GM20431 (cell line): ENCODE results near the gene CEP350.
"Not testable (repeated sequence)": the region's sequence is repeated elsewhere in the genome, so short reads cannot be mapped to it uniquely, and the experiment has no call there.

Experiments used
- in situ Hi-C: fragments of 300-500 bp; cut with MseI, MboI; formaldehyde crosslinking; loops from one replicate; pipeline ENCODE4 v1.15.0; 2020; ENCODE audit warnings: low sequenced_read_pairs; ENCODE audit not compliant: unreplicated experiment

CEP350 gene

GRCh38 chr1:179976970-179977651, 22.5 kb downstream of the CEP350 start:
- in situ Hi-C loops: no loop called here

- in situ Hi-C loops: no loop called here
Observed at GRCh38 chr1:179978199-179979079, 23.8 kb downstream of the CEP350 start.

- in situ Hi-C loops: no loop called here
Observed at GRCh38 chr1:179984101-179984500, 29.5 kb downstream of the CEP350 start.

DNA sequence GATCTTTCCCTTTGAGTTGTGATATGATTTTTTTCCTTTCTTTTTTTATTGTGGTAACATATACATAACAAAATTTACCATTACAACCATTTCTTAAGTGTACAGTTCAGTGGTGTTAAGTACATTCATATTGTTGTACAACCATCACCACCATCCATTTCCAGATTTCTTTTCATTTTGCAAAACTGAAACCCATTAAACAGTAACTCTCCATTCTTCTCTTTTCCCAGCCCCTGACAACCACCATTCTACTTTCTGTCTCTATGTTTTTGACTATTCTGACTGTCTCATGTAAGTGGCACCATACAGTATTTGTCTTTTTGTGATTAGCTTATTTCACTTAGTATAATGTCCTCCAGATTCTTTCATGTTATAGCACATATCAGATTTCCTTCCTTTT, 30.3 kb downstream of the CEP350 start:
- in situ Hi-C loops: no loop called here

- in situ Hi-C loops: no loop called here
Observed at GRCh38 chr1:179990847-179991246, 36.2 kb downstream of the CEP350 start.

- in situ Hi-C loops: no loop called here
Observed at GRCh38 chr1:179995576-179995975, 41.0 kb downstream of the CEP350 start.

DNA sequence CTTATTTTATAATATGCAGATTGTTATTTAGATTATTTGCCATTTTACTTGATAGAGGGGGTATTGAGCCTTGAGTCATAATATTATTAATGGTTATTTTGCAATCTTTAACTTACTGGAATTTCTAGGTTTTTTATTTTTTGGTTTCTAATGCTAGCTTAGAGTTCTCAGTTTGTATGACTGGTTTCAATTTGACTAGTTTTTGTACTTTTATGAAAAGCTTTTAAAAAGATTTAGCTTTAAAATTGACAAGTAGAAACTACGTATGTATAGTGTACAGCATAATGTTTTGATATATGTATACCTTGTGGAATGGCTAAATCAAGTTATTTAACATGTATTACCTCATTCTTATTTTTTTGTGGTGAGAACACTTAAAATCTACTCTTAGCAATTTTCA, 41.5 kb downstream of the CEP350 start:
- in situ Hi-C loops: no loop called here

GRCh38 chr1:180000575-180000974, 46.0 kb downstream of the CEP350 start:
- in situ Hi-C loops: no loop called here

DNA sequence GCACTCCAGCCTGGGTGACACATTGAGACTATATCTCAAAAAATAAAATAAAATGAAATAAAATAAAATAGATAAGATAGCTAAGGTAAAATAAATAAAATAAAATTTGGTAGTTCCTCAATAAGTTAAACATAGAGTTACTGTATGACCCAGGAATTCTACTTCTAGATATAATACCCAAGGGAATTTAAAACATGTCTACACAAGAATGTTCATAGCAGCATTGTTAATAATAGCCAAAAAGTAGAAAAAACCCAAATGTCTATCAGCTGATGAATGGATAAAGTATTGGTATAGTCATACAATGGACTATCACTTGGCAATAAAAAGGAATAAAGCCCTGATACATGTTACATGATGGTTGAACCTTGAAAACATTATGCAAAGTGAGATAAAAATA, 47.8 kb downstream of the CEP350 start:
- in situ Hi-C loops: no loop called here

DNA sequence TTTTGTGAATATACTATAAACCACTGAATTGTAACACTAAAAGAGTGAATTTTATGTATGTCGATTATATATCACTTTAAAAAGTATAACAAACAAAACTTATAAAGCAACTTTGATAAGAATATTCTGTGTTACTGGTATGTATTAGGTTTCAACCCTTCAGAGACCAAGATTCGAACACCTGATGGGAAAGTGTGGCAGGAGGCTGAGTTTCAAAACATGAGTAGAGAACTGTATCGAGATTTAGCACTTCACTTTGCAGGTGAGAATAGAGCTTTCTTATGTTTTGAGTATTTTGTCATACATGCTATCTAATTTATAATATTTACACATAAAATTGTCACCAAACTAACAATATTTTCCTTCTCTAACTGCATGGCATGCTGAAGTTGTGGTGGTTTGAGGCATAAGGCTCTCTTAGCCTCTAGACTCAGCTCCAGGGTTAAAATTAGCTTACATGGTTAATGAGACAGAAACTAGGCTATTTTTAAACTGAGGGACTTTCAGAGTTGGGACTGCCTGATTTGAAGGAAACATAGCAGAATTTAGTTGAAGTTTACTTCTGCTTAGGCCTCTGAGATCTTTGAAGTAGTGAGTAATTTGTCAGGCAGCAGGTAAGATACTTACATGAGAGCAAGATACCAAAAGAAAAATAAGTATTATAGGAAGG, 48.6 kb downstream of the CEP350 start:
- in situ Hi-C loops: no loop called here

GRCh38 chr1:180006762-180007161, 52.2 kb downstream of the CEP350 start:
- in situ Hi-C loops: not testable (repeated sequence)

GRCh38 chr1:180020017-180020416, 65.4 kb downstream of the CEP350 start:
- in situ Hi-C loops: no loop called here

DNA sequence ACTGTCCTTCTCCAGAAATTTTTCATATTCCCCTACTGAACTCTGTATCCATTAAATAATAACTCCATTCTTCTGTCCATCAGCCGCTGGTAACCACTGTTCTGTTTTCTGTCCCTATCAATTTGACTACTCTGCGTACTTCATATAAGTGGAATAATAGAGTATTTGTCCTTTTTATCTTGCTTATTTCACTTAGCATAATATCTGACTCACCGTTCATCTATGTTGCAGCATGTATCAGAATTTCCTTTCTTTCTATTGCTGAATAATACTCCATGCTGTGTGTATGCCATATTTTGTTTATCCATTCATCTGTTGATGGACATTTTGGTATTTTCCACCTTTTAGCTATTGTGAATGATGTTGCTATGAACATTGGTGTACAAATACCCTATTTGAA, 71.9 kb downstream of the CEP350 start:
- in situ Hi-C loops: no loop called here

- in situ Hi-C loops: no loop called here
Observed at GRCh38 chr1:180027949-180028445, 73.4 kb downstream of the CEP350 start.

GRCh38 chr1:180028864-180029263, 74.3 kb downstream of the CEP350 start:
- in situ Hi-C loops: no loop called here

DNA sequence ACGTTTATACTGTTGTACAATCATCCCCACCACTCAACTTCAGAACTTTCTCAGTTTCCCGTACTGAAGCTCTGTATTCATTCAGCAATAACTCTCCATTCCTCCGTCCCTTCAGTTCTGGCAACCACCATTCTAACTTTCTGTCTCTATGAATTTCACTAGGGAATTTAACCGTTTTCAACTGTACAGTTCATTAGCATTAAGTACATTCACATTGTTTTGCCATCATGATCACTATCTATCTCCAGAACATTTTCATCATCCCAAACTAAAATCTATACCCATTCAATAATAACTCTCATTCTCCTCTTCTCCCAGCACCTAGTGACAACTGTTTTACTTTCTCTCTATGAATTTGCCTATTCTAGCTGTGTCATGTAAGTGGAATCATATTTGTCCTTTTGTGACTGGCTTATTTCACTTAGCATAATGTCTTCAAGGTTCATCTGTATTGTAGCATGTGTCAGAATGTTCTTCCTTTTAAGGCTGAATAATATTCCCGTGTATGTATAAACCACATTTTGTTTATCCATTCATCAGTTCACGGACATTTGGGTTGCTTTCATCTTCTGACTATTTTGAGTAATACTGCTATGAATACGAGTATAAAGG, 75.0 kb downstream of the CEP350 start:
- in situ Hi-C loops: no loop called here

DNA sequence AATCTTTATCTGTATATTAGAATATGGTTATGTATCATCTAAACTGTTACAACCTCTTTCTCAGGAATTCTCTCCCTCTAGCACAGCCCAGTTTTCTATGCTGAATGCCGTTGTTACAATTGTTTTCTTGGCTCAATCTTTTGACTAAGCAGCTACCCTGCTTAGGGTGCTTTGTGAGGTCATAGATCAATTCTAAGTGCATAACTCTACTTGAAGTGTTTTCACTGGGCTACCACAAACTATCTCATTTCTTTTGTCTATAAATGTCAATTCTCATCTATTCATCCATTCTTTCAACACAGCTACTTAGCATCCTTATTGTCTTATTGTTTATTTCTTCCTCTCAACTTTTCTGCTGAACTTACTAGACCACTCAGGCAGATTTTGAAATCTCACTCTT, 77.1 kb downstream of the CEP350 start:
- in situ Hi-C loops: no loop called here

DNA sequence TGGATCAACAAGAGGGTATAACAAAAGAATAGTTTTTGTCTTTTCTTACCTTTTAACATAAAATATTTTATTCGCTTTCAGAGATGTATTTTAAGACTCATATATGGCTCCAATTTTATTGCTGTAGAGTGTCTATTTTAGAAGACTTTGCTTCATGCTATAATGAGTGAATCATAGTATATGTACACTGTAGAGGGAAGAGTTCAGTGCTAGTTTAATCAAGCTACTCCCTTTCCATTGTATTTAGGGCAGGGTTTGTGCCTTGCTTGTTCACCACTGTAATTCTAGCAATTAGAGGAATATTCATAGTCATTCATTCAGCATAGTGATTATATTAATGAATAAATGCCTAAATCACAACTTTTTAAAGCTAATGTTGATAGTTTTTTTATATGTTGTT, 78.8 kb downstream of the CEP350 start:
- in situ Hi-C loops: no loop called here

DNA sequence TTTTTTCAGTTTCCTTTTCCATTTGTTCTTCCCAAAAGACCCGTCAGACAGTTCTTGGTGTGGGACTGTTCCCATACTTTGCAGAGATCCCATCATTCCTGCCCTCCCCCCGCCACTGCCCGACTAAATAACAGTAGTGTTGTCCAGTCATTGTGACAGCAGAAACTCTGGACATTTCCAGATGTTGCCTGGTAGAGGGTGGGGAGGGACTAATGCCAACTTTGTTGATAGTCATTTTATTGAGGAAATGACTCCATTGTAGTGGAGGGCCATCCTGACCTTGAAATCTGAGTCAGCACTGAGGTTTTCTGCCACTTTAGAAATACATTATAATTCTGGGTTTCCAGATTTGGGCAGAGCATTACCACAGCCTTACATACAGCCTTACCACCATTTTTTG, 85.4 kb downstream of the CEP350 start:
- in situ Hi-C loops: no loop called here

DNA sequence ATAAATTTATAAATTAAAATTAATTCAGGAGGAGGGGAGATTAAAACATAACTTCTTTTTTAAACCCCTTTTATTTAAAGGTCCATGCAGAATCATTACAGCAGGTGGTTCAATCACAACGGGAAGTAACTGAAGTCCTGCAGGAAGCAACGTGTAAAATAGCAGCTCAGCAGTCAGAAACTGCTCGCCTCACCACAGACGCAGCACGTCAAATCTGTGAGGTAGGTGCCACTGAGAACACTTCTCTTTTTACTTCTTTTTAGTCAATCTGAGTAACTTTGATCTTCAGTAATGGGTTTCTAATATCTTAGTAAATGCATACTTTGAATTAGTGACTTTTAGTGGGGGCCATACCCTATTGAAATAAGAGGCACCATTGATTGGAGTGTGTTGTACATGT, 87.0 kb downstream of the CEP350 start:
- in situ Hi-C loops: no loop called here
